ENCODE results near the gene GRIA1. TPM values are rescaled to one million over a fixed set of nuclear protein-coding genes. Genes with fewer than 3 reads are reported as not detected.

Gene GRIA1
- total RNA-seq, 1 donor from 2014 or later = not detected

DNA sequence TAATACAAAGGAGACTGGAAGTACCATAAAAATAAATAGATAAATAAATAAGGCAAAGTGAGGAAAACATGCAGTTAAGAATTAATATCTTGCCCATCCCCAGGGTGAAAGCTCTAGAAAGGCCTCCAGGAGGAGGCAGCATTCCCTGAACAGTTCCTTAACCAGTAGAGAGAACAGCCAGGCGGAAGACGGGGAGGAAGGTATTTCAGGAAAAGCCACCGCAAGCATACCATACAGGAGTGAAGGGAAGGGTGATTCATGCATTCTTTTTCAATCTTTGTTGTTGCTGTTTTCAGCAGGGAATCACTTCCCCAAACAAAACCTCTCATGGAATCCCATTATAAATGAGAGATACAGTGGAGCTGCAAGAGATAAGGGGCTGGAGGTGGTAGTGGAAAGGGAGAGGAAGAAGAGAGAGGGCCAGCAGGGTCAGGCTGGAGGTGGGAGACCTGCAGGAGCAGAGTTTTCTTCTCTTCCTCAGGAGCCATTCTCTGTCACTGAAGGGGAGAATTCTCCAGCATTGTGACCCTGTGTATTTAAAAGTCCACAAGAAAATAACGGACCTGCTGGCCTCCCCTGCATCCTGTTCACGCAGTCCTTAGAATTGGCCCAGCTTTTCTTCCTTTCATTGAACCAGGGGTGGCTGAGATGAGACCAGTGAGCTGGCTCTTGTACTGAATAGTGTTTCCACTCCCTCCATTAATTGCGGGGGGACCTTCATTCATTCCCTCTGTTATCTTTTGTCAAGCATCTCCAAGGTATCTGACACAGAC, 292.3 kb downstream of the GRIA1 start:
- Mint-ChIP-seq H3K4me3 (ENCODE audit: unreplicated experiment) (no peak overlapping the region), H3K9me3 (ENCODE audit: unreplicated experiment) (peaks cover 5% of the 10 kb centered on the region), H3K27me3 (ENCODE audit: unreplicated experiment) (peaks cover 1% of the 10 kb centered on the region), H3K4me1 (ENCODE audit: low read depth, unreplicated experiment) (peaks cover 25% of the 10 kb centered on the region), H3K36me3 (ENCODE audit: unreplicated experiment) (no peaks in the 10 kb centered on the region), H3K27ac (ENCODE audit: unreplicated experiment) (no peak overlapping the region)
- TF ChIP-seq, protein P1, sequence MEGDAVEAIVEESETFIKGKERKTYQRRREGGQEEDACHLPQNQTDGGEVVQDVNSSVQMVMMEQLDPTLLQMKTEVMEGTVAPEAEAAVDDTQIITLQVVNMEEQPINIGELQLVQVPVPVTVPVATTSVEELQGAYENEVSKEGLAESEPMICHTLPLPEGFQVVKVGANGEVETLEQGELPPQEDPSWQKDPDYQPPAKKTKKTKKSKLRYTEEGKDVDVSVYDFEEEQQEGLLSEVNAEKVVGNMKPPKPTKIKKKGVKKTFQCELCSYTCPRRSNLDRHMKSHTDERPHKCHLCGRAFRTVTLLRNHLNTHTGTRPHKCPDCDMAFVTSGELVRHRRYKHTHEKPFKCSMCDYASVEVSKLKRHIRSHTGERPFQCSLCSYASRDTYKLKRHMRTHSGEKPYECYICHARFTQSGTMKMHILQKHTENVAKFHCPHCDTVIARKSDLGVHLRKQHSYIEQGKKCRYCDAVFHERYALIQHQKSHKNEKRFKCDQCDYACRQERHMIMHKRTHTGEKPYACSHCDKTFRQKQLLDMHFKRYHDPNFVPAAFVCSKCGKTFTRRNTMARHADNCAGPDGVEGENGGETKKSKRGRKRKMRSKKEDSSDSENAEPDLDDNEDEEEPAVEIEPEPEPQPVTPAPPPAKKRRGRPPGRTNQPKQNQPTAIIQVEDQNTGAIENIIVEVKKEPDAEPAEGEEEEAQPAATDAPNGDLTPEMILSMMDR (IDR thresholded peaks at IDR 0.05; ENCODE audit: partially characterized antibody, unreplicated experiment) = no peak
- no peak for DNase-seq

DNA sequence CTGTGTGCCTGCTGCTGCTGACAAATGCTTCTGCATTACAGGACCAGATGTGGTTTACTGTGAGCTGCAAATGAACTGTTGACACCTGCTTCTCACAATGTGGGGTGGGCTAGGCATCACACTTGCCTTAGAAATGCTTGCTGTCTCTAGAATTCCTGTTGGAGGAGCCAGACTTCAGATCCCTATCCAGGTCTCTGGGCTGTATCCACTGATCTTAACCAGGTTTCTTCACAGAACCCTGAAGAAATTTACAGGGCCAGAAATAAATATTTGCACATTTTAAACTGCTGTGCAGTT, 292.8 kb downstream of the GRIA1 start:
- peaks cover 1% of the 10 kb centered on the region for H3K27me3 Mint-ChIP-seq (ENCODE audit: unreplicated experiment)
- peaks cover 19% of the 10 kb centered on the region for H3K4me1 Mint-ChIP-seq (ENCODE audit: low read depth, unreplicated experiment)
- H3K27ac Mint-ChIP-seq (ENCODE audit: unreplicated experiment) = no peak overlapping the region
- no peak overlapping the region for H3K4me3 Mint-ChIP-seq (ENCODE audit: unreplicated experiment)
- no peak for DNase-seq
- H3K36me3 Mint-ChIP-seq (ENCODE audit: unreplicated experiment) = no peaks in the 10 kb centered on the region
- TF ChIP-seq, protein P1 (IDR thresholded peaks at IDR 0.05; ENCODE audit: partially characterized antibody, unreplicated experiment) = no peak
- peaks cover 5% of the 10 kb centered on the region for H3K9me3 Mint-ChIP-seq (ENCODE audit: unreplicated experiment)

DNA sequence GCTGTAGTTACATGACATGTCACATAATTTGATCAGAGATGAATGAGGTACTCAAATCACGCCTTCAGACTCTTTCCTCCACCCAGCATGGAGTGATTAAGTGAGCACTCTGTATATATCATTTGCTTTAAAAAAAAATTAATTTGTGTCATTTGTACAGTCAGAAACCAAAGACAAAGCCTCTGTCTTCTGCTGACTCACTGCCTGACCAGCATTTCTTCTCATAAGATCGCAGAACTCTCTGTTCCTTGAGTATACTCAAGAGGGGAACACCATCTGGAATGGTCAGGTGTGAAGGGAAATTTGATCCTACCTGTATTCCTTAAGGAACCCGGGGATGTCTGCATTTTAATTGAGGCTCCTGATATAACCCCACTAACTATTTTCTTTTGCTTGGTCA, 293.8 kb downstream of the GRIA1 start:
- H3K4me1 Mint-ChIP-seq (ENCODE audit: low read depth, unreplicated experiment) = peaks cover 10% of the 10 kb centered on the region
- H3K27ac Mint-ChIP-seq (ENCODE audit: unreplicated experiment) = no peak overlapping the region
- H3K36me3 Mint-ChIP-seq (ENCODE audit: unreplicated experiment) = no peaks in the 10 kb centered on the region
- DNase-seq = no peak
- no peak overlapping the region for H3K4me3 Mint-ChIP-seq (ENCODE audit: unreplicated experiment)
- H3K27me3 Mint-ChIP-seq (ENCODE audit: unreplicated experiment) = peaks cover 1% of the 10 kb centered on the region
- peaks cover 3% of the 10 kb centered on the region for H3K9me3 Mint-ChIP-seq (ENCODE audit: unreplicated experiment)
- TF ChIP-seq, protein P1 (IDR thresholded peaks at IDR 0.05; ENCODE audit: partially characterized antibody, unreplicated experiment) = no peak

DNA sequence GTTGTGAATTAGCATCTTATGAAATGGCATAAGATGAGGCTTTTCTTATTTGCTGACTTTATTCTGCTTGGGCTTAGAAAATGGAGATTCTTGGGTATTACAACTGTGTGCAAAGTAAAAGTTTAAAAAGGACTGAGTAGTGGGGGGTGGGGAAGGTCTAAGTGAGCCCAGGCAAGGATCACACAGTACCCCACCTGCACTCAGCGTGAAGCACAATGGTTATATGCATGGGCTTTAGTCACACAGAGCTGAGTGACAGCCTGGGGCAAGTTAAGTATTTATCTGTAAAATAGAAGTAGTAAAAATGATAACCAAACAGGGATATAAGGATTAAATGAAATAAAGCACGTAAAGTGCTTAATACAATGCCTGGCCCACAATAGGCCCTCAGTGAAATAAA, 300.9 kb downstream of the GRIA1 start:
- Mint-ChIP-seq H3K36me3 (ENCODE audit: unreplicated experiment) (no peaks in the 10 kb centered on the region), H3K27me3 (ENCODE audit: unreplicated experiment) (no peaks in the 10 kb centered on the region), H3K9me3 (ENCODE audit: unreplicated experiment) (peaks cover 2% of the 10 kb centered on the region), H3K27ac (ENCODE audit: unreplicated experiment) (no peak overlapping the region), H3K4me1 (ENCODE audit: low read depth, unreplicated experiment) (no peaks in the 10 kb centered on the region), H3K4me3 (ENCODE audit: unreplicated experiment) (no peak overlapping the region)
- TF ChIP-seq, protein P1 (IDR thresholded peaks at IDR 0.05; ENCODE audit: partially characterized antibody, unreplicated experiment) = no peak
- DNase-seq = no peak

DNA sequence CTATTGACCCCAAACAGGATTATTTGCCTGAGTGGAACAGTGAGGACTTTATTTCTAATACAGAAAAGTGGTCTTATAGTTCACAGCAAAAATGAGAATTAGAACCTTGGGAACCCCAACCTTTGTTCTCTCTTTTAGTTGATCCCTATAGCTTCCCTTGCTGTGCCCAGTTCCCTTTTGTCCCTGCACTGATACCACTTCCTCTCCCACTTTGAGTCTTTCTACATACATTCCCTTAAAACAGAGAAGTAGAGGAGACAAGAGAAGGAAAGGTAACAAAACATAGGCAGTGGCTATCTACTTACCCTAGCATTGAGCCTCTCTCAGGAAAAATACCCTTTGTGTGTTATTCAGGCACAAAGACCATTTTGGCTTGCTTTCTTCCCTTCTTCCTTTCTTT, 301.8 kb downstream of the GRIA1 start:
- Mint-ChIP-seq H3K36me3 (ENCODE audit: unreplicated experiment) (no peaks in the 10 kb centered on the region), H3K4me1 (ENCODE audit: low read depth, unreplicated experiment) (peaks cover 2% of the 10 kb centered on the region), H3K9me3 (ENCODE audit: unreplicated experiment) (peaks cover 2% of the 10 kb centered on the region), H3K27me3 (ENCODE audit: unreplicated experiment) (no peaks in the 10 kb centered on the region), H3K27ac (ENCODE audit: unreplicated experiment) (no peak overlapping the region), H3K4me3 (ENCODE audit: unreplicated experiment) (no peak overlapping the region)
- no peak for DNase-seq
- TF ChIP-seq, protein P1 (IDR thresholded peaks at IDR 0.05; ENCODE audit: partially characterized antibody, unreplicated experiment) = no peak
